NCI-H345 treated with DMSO at 0.1 percent for 48 hours (cell line): Measurements from ENCODE around the gene MCOLN1.

Experiments
- DNase-seq: peaks from one replicate; lab custom pipeline; 2025; ENCODE audit not compliant: unreplicated experiment; lab: John Stamatoyannopoulos, UW

The MCOLN1 gene

GRCh38 chr19:7502552-7502951 lies 19.9 kb upstream of the MCOLN1 start:
- no peak for DNase-seq

- no peak for DNase-seq
These were observed 17.7 kb upstream of the MCOLN1 start for GRCh38 chr19:7504684-7505083.

- DNase-seq, result peak; percentile 60
These were observed 17.1 kb upstream of the MCOLN1 start for GRCh38 chr19:7505288-7505681.

- DNase-seq, result peak; percentile 38
These were observed 16.6 kb upstream of the MCOLN1 start for GRCh38 chr19:7505682-7506384.

- DNase-seq, result peak; percentile 34
These were observed 15.8 kb upstream of the MCOLN1 start for GRCh38 chr19:7506385-7507328.

GRCh38 chr19:7507884-7508283 lies 14.5 kb upstream of the MCOLN1 start:
- DNase-seq, result no peak

GRCh38 chr19:7509625-7510024 lies 12.8 kb upstream of the MCOLN1 start:
- no peak for DNase-seq

- no peak for DNase-seq
These were observed 10.0 kb upstream of the MCOLN1 start for GRCh38 chr19:7512400-7512851.

- no peak for DNase-seq
These were observed 8.4 kb upstream of the MCOLN1 start for GRCh38 chr19:7513809-7514642.

- no peak for DNase-seq
These were observed 7.2 kb upstream of the MCOLN1 start for GRCh38 chr19:7515110-7515644.

- DNase-seq, result peak; percentile 23
These were observed 6.7 kb upstream of the MCOLN1 start, which contains the start of gene ZNF358 for GRCh38 chr19:7515645-7516151. Gene ZNF358 (plus strand): TSS chr19:7516103. CDS start chr19:7519243, 3,140 bp downstream.

- DNase-seq, result no peak
These were observed 6.1 kb upstream of the MCOLN1 start for GRCh38 chr19:7516333-7516732.

- no peak for DNase-seq
These were observed 5.5 kb upstream of the MCOLN1 start for GRCh38 chr19:7516878-7517277.

GRCh38 chr19:7519361-7520130 lies 2.9 kb upstream of the MCOLN1 start:
- no peak for DNase-seq

- no peak for DNase-seq
These were observed 2.0 kb upstream of the MCOLN1 start for GRCh38 chr19:7520131-7521051.

- no peak for DNase-seq
These were observed 813 bp upstream of the MCOLN1 start for GRCh38 chr19:7521551-7522071.

- no peak for DNase-seq
These were observed 671 bp downstream of the MCOLN1 start for GRCh38 chr19:7522923-7523667.

GRCh38 chr19:7524523-7524922 lies 2.1 kb downstream of the MCOLN1 start:
- no peak for DNase-seq
